OCI-LY1 (cell line): ENCODE data around the gene CDKAL1.

Experiments
- H2AFZ ChIP-seq: fragments of 200-600 bp; sonication (generic), shearing (Covaris generic); 2 replicates; pipeline ENCODE4 v1.6.0; 2014; ENCODE audit warnings: antibody characterized with exemption, mild to moderate bottlenecking, low read length
- H3F3A ChIP-seq: fragments of 200-600 bp; sonication (generic), shearing (Covaris generic); 2 replicates; pipeline ENCODE4 v1.6.0; 2014; ENCODE audit warnings: mild to moderate bottlenecking, antibody characterized with exemption, low read length, moderate library complexity; ENCODE audit not compliant: insufficient read depth
- H3K27ac ChIP-seq: fragments of 200-600 bp; sonication (generic); 2 replicates; pipeline ENCODE4 v1.5.1; 2014; ENCODE audit warnings: low read length, mixed run types, mild to moderate bottlenecking, low read depth; ENCODE audit not compliant: poor library complexity, severe bottlenecking
- H3K27me3 ChIP-seq: fragments of 200-600 bp; sonication (generic); 2 replicates; pipeline ENCODE4 v1.6.0; 2014; ENCODE audit warnings: antibody characterized with exemption, mild to moderate bottlenecking, low read length, moderate library complexity; ENCODE audit not compliant: insufficient read depth
- H3K36me3 ChIP-seq: fragments of 200-600 bp; sonication (generic); 2 replicates; pipeline ENCODE4 v1.6.1; 2014; ENCODE audit warnings: mild to moderate bottlenecking, antibody characterized with exemption, low read length, moderate library complexity, mixed read lengths; ENCODE audit not compliant: insufficient read depth
- H3K4me1 ChIP-seq: fragments of 200-600 bp; sonication (generic); 2 replicates; pipeline ENCODE4 v1.5.1; 2014; ENCODE audit warnings: mild to moderate bottlenecking, low read length, moderate library complexity; ENCODE audit not compliant: insufficient read depth, severe bottlenecking
- H3K4me2 ChIP-seq: fragments of 200-600 bp; sonication (generic), shearing (Covaris generic); 2 replicates; pipeline ENCODE4 v1.6.1; 2014; ENCODE audit warnings: low read length
- H3K4me3 ChIP-seq: fragments of 200-600 bp; sonication (generic); 2 replicates; pipeline ENCODE4 v1.5.1; 2014; ENCODE audit warnings: low read length, low read depth, mild to moderate bottlenecking, mixed read lengths; ENCODE audit not compliant: poor library complexity, severe bottlenecking
- H3K79me2 ChIP-seq: fragments of 200-600 bp; shearing (Covaris generic); 2 replicates; pipeline ENCODE4 v1.6.1; 2016; ENCODE audit warnings: mixed run types, low read length, mixed read lengths; ENCODE audit not compliant: insufficient read depth
- H3K9ac ChIP-seq: fragments of 200-600 bp; sonication (generic), shearing (Covaris generic); 2 replicates; pipeline ENCODE4 v1.6.1; 2014; ENCODE audit warnings: mild to moderate bottlenecking, low read length, mixed read lengths
- H3K9me2 ChIP-seq: fragments of 200-600 bp; sonication (generic), shearing (Covaris generic); 2 replicates; pipeline ENCODE4 v1.6.1; 2014; ENCODE audit warnings: low read depth, mild to moderate bottlenecking, low read length, mixed read lengths
- H3K9me3 ChIP-seq: fragments of 200-600 bp; shearing (Covaris generic); 2 replicates; pipeline ENCODE4 v1.6.1; 2014; ENCODE audit warnings: low read length, mixed read lengths
- H4K20me1 ChIP-seq: fragments of 200-600 bp; sonication (generic), shearing (Covaris generic); 2 replicates; pipeline ENCODE4 v1.6.0; 2016; ENCODE audit warnings: mild to moderate bottlenecking, low read length; ENCODE audit not compliant: insufficient read depth
- EZH2 ChIP-seq: fragments of 200-600 bp; sonication (generic), shearing (Covaris generic); IDR thresholded peaks from 2 replicates; pipeline ENCODE4 v1.8.0; 2017; ENCODE audit warnings: borderline replicate concordance, mixed run types, mild to moderate bottlenecking, antibody characterized with exemption, low read length, moderate library complexity, mixed read lengths
- TF ChIP-seq, protein P1 (sequence below): fragments of 200-600 bp; sonication (generic), shearing (Covaris generic); IDR thresholded peaks from 2 replicates; pipeline ENCODE4 v1.5.1; 2017; ENCODE audit warnings: mild to moderate bottlenecking, antibody characterized with exemption, low read length, moderate library complexity, mixed read lengths

CDKAL1 gene

DNA sequence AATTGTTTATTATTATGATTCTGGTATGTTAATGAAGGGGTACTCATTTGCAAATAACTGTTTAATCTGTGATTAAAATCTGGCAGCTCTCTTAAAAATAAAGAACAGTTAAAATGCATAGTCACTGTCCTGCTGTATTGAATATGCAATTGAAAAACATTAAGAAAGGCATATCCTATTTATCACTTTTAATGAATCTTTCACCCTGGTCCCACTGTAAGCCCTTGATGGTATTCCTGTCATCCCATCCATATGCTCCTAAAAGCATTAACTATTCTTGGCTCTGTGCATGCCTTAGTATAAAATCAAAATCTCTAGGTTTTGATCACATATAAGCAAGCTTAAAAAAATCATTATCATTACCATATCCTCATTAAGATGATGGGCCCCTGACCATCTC is 648.3 kb downstream of the CDKAL1 start:
- TF ChIP-seq, protein P1, sequence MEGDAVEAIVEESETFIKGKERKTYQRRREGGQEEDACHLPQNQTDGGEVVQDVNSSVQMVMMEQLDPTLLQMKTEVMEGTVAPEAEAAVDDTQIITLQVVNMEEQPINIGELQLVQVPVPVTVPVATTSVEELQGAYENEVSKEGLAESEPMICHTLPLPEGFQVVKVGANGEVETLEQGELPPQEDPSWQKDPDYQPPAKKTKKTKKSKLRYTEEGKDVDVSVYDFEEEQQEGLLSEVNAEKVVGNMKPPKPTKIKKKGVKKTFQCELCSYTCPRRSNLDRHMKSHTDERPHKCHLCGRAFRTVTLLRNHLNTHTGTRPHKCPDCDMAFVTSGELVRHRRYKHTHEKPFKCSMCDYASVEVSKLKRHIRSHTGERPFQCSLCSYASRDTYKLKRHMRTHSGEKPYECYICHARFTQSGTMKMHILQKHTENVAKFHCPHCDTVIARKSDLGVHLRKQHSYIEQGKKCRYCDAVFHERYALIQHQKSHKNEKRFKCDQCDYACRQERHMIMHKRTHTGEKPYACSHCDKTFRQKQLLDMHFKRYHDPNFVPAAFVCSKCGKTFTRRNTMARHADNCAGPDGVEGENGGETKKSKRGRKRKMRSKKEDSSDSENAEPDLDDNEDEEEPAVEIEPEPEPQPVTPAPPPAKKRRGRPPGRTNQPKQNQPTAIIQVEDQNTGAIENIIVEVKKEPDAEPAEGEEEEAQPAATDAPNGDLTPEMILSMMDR = no peak
- no peak for TF ChIP-seq EZH2
- Histone ChIP-seq H3K27me3 (no peaks in the 10 kb centered on the region), H3K4me1 (no peaks in the 10 kb centered on the region), H3K36me3 (no peaks in the 10 kb centered on the region), H4K20me1 (no peaks in the 10 kb centered on the region), H3K4me3 (no peak overlapping the region), H3K4me2 (no peak overlapping the region), H3K9me3 (no peaks in the 10 kb centered on the region), H3K27ac (no peak overlapping the region), H3K9me2 (no peaks in the 10 kb centered on the region), H3K9ac (no peak overlapping the region), H3K79me2 (no peaks in the 10 kb centered on the region), H3F3A (no peaks in the 10 kb centered on the region), H2AFZ (no peak overlapping the region)

DNA sequence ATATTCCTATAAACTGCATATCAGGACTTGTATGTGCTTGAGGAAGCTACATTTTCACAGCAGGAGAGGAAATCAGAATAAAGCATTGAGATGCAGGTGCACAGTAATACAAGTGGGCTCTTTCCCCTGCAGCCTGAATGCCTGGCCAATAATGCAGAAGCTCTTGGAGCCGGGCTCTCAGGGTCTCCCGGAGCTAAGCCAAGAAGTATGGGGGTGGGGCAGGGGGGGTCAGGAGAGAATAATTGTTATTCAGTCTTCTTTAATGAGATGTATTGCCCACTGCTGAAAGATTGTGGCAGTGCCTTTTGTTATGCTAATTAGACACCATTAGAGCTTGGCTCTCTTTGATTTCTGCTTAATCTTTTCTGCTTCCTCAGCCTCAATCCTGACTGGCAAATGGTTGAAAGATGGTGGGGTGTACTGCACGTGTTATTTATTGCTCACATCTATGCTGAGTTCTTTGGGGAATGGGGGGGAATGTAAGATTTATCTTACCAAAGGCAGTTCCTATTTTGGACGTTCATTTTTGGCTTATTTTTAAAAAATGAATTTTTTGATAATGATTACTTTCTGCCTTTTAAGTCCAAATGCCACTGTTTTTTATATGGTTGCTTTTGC is 651.7 kb downstream of the CDKAL1 start:
- no peaks in the 10 kb centered on the region for H3K36me3 ChIP-seq
- H3K4me3 ChIP-seq = no peak overlapping the region
- no peak overlapping the region for H3K27ac ChIP-seq
- H3K9me2 ChIP-seq = no peaks in the 10 kb centered on the region
- no peaks in the 10 kb centered on the region for H4K20me1 ChIP-seq
- no peak overlapping the region for H3K9ac ChIP-seq
- H3K4me2 ChIP-seq = no peak overlapping the region
- H3F3A ChIP-seq = no peaks in the 10 kb centered on the region
- H3K27me3 ChIP-seq = no peaks in the 10 kb centered on the region
- no peak overlapping the region for H2AFZ ChIP-seq
- H3K9me3 ChIP-seq = no peaks in the 10 kb centered on the region
- TF ChIP-seq, protein P1 = no peak
- peaks cover 10% of the 10 kb centered on the region for H3K4me1 ChIP-seq
- H3K79me2 ChIP-seq = no peaks in the 10 kb centered on the region

DNA sequence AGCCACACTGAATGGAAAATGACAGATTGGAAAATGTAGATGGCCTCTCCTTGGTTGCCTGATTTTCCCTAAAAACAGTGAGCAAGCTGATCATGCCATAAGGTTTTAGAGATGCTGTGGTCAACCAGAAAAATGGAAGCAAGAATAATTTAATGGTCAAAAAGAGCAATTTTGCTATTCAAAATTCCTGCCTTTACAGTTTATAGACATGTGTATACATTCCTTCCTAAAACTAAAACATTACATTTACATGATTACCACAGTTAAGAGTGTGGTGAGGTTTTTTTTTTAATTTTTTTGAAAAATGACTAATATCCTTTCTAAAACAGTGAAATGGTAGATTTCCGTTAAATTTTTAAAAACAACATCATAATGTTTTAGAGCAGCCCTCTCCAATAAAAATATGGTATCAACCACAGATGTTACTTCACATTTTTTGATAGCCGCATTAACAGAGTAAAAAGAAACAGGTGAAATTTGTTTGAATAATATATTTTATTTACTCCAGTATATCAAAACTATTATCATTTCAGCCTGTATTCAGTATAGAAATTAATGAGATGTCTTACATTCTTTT is 652.3 kb downstream of the CDKAL1 start:
- Histone ChIP-seq H3K9me3 (no peaks in the 10 kb centered on the region), H3K27me3 (no peaks in the 10 kb centered on the region), H3K4me3 (no peak overlapping the region), H2AFZ (no peak overlapping the region), H3K9ac (no peak overlapping the region), H3K36me3 (no peaks in the 10 kb centered on the region), H3K9me2 (no peaks in the 10 kb centered on the region), H3K27ac (no peak overlapping the region), H4K20me1 (no peaks in the 10 kb centered on the region), H3K4me2 (no peak overlapping the region), H3K4me1 (peaks cover 10% of the 10 kb centered on the region), H3F3A (no peaks in the 10 kb centered on the region), H3K79me2 (no peaks in the 10 kb centered on the region)
- no peak for TF ChIP-seq EZH2
- TF ChIP-seq, protein P1 = no peak
